ENCODE results near the gene OR2W1. TPM values are rescaled to one million over a fixed set of nuclear protein-coding genes. Genes with fewer than 3 reads are reported as not detected.

The OR2W1 gene, protein sequence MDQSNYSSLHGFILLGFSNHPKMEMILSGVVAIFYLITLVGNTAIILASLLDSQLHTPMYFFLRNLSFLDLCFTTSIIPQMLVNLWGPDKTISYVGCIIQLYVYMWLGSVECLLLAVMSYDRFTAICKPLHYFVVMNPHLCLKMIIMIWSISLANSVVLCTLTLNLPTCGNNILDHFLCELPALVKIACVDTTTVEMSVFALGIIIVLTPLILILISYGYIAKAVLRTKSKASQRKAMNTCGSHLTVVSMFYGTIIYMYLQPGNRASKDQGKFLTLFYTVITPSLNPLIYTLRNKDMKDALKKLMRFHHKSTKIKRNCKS
- total RNA-seq: not detected in 2 replicates

DNA sequence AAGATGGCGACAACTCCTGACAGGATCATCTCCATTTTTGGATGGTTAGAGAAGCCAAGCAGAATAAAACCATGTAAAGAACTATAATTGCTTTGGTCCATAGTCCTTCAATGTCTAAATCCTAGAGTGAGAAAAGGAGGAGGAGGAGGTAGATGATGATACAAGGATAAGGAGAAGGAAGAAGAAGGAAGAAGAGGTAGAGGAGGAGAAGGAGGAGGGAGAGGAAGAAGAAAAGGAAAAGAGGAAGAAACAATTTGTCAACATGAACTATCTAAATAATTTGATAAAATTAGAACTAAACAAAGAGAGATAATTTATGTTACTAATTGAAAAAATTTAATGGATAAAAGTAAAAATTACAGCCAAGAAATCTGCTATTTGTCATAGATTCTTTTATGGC, at the start of gene OR2W1:
TSS of gene OR2W1 (minus strand) at position 101 of the 400 bp plus-strand sequence. CDS start at position 101, 0 bp downstream.

DNA sequence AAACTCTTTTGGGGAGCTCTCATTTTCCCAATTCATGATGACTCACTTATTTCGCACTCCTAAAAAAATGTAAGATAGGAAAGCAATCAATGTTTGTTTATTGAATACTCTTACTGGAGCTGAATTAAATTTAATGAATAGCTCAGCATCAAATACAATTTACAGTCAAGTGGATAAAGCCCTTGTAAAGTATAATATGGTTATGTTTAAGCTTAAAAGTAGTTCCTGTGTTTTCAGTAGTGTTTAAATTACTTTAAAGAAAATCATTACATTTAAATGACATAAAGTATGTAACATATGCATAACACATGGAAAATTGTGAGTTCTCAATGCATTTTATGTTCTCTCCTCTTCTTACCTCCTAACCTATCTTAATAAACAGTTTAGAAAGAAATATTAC, 42.2 kb upstream of the OR2W1 start, which contains the start of gene OR2B3:
TSS of gene OR2B3 (minus strand) at position 101 of the 400 bp plus-strand sequence. CDS start at position 36, 65 bp downstream.

DNA sequence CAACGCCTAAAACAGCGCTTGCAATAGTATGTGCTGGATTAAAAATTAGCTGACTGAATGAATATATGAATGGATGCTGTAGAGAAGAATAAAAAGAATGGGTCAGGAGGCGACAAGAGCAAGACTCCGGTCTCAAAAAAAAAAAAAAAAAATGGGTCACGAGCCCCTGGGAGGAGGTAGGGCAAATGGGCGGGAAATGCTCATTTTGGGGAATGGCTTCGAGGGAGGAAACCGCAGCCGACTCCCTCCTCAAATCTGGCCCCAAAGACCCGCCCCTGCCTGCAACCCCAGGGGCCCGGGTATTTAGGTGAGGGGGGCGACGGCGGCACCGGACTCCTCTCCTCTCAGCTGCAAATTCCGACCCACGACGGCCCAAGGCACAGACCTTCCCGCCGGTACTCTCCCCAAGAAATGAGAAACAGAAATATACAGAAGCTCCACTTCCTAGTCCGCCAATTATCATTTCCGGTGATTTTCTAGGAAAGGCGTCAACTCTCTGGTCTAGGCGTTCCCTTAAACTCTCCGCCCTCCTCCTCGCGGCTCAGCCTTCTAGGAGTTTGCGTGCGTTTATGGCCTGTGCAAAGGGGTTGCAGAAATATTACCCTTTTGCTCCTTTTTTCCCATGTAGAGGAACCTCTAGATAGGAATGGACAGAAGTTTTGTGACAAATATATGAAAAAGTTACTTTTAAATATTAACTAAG, 39.6 kb downstream of the OR2W1 start, which contains the start of gene ZNF311:
TSS of gene ZNF311 (minus strand) at position 133 of the 703 bp plus-strand sequence. CDS start 1,361 bp downstream, outside the sequence.

Other genes with a start within 250 kb of the OR2W1 start
- 76.2 and 78.7 TPM in 2 replicates for gene TRIM27, start 121.2 kb downstream of the OR2W1 start, total RNA-seq
- gene ZNF311, start 39.9 kb downstream of the OR2W1 start, total RNA-seq: 0.50 and 0.66 TPM in 2 replicates
- not detected in 2 replicates for gene OR2B3, start 42.1 kb upstream of the OR2W1 start, total RNA-seq
- gene OR2J1, start 54.3 kb upstream of the OR2W1 start, total RNA-seq: not detected in 2 replicates
- not detected in 2 replicates for gene OR2J3, start 62.9 kb upstream of the OR2W1 start, total RNA-seq
- not detected in 2 replicates for gene OR2J2, start 125.7 kb upstream of the OR2W1 start, total RNA-seq

Data from thoracic aorta endothelial cell (primary cell).